SU-DHL-6 (cell line): Measurements from ENCODE around the gene DGKG.

ENCODE experiments used
- H2AFZ ChIP-seq: fragments of 200-600 bp; sonication (generic); 2 replicates; pipeline ENCODE4 v1.6.1; 2014; ENCODE audit warnings: low read depth, mild to moderate bottlenecking, moderate library complexity, mixed read lengths, antibody characterized with exemption, low read length; ENCODE audit not compliant: severe bottlenecking
- H3F3A ChIP-seq: fragments of 200-600 bp; shearing (Covaris generic); 2 replicates; pipeline ENCODE4 v1.6.0; 2016; ENCODE audit warnings: antibody characterized with exemption, mild to moderate bottlenecking; ENCODE audit not compliant: insufficient read depth
- H3K27ac ChIP-seq: fragments of 200-600 bp; sonication (generic); 2 replicates; pipeline ENCODE4 v1.5.1; 2016; ENCODE audit warnings: low read depth, mild to moderate bottlenecking, low read length, moderate library complexity, mixed read lengths
- H3K27me3 ChIP-seq: fragments of 200-600 bp; sonication (generic), shearing (Covaris generic); 2 replicates; pipeline ENCODE4 v1.6.0; 2014; ENCODE audit warnings: mild to moderate bottlenecking, low read length
- H3K36me3 ChIP-seq: fragments of 200-600 bp; sonication (generic); 2 replicates; pipeline ENCODE4 v1.6.1; 2014; ENCODE audit warnings: mild to moderate bottlenecking, low read length, mixed read lengths
- H3K4me2 ChIP-seq: fragments of 300-600, 200-600 bp; shearing (Covaris generic), sonication (generic); 2 replicates; pipeline ENCODE4 v1.6.0; 2014; ENCODE audit warnings: low read length, low read depth, mild to moderate bottlenecking; ENCODE audit not compliant: poor library complexity, severe bottlenecking
- H3K4me3 ChIP-seq: fragments of 200-600 bp; sonication (generic); 2 replicates; pipeline ENCODE4 v1.5.1; 2014; ENCODE audit warnings: antibody characterized with exemption, low read length, mild to moderate bottlenecking, mixed read lengths; ENCODE audit not compliant: insufficient read depth, poor library complexity, severe bottlenecking
- H3K79me2 ChIP-seq: fragments of 200-600 bp; sonication (generic); 2 replicates; pipeline ENCODE4 v1.6.1; 2014; ENCODE audit warnings: mild to moderate bottlenecking, low read length, moderate library complexity; ENCODE audit not compliant: insufficient read depth
- H3K9ac ChIP-seq: fragments of 200-600 bp; sonication (generic); 2 replicates; pipeline ENCODE4 v1.7.0; 2014; ENCODE audit warnings: mild to moderate bottlenecking, low read length
- H3K9me2 ChIP-seq: fragments of 200-600 bp; sonication (generic); replicated peaks from 2 replicates; pipeline ENCODE4 v1.6.1; 2014; ENCODE audit warnings: low read length; ENCODE audit not compliant: insufficient read depth
- H3K9me3 ChIP-seq: fragments of 200-600 bp; sonication (generic); 2 replicates; pipeline ENCODE4 v1.6.1; 2014; ENCODE audit warnings: low read length, mixed read lengths; ENCODE audit not compliant: insufficient read depth
- H4K20me1 ChIP-seq: fragments of 200-600 bp; sonication (generic); 2 replicates; pipeline ENCODE4 v1.6.1; 2014; ENCODE audit warnings: low read depth, mild to moderate bottlenecking, antibody characterized with exemption, low read length, moderate library complexity, mixed read lengths
- EZH2phosphoT487 ChIP-seq: fragments of 200-600 bp; sonication (generic), shearing (Covaris generic); conservative IDR thresholded peaks from 2 replicates; pipeline ENCODE4 v1.6.1; 2018; ENCODE audit warnings: mild to moderate bottlenecking, antibody characterized with exemption, low read length, moderate library complexity, mixed read lengths
- TF ChIP-seq, protein P1 (sequence below): fragments of 200-600 bp; sonication (generic); IDR thresholded peaks from one replicate; pipeline ENCODE4 v1.5.1; 2017; ENCODE audit warnings: antibody characterized with exemption, mild to moderate bottlenecking, low read length, moderate library complexity; ENCODE audit not compliant: insufficient read depth, poor library complexity, severe bottlenecking

The DGKG gene

DNA sequence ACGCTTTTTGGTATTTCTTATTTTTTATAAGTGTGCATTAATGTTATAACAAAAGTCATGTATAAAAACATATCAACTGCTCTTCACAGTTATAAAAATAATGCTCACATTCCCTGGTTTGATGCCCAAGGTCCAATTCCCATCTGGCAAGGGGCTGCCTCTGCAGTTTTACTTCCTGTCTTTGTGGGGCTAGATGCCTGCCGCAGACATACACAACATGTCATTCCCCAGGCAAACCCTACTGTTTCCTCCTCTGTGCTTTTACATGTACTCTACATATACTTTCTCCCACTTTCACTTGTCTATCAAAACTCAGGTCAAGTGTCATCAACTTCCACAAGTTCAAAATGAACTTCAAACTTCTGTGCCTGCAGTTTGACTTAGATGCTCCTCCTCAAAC, 192.7 kb downstream of the DGKG start:
- Histone ChIP-seq H3K27me3 (no peaks in the 10 kb centered on the region), H4K20me1 (no peaks in the 10 kb centered on the region), H3K9me2 (no peaks in the 10 kb centered on the region), H3K36me3 (no peaks in the 10 kb centered on the region), H3K9me3 (no peaks in the 10 kb centered on the region), H3F3A (no peaks in the 10 kb centered on the region), H3K4me2 (no peak overlapping the region), H3K79me2 (no peaks in the 10 kb centered on the region), H3K4me3 (no peak overlapping the region), H3K27ac (no peak overlapping the region), H3K9ac (no peak overlapping the region), H2AFZ (no peak overlapping the region)
- TF ChIP-seq, protein P1, sequence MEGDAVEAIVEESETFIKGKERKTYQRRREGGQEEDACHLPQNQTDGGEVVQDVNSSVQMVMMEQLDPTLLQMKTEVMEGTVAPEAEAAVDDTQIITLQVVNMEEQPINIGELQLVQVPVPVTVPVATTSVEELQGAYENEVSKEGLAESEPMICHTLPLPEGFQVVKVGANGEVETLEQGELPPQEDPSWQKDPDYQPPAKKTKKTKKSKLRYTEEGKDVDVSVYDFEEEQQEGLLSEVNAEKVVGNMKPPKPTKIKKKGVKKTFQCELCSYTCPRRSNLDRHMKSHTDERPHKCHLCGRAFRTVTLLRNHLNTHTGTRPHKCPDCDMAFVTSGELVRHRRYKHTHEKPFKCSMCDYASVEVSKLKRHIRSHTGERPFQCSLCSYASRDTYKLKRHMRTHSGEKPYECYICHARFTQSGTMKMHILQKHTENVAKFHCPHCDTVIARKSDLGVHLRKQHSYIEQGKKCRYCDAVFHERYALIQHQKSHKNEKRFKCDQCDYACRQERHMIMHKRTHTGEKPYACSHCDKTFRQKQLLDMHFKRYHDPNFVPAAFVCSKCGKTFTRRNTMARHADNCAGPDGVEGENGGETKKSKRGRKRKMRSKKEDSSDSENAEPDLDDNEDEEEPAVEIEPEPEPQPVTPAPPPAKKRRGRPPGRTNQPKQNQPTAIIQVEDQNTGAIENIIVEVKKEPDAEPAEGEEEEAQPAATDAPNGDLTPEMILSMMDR, result no peak
- TF ChIP-seq EZH2phosphoT487, result no peak

DNA sequence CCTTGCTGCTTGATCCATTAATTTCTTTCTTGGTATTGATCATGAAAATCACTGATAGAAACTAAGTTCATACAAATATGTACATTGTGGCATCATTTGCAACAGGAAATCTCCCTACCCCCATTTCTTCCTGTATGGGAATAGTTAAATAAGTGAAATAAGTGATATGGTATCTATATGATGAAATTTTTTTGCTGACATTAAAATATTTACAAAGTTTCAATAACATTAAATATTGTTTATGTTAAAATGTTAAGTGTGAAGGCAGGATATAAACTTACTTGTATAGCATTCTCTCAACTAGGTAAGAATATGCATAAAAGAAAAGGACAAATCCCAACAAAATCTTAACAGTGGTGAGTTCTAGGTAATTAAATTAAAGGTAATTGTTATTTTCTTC, 193.1 kb downstream of the DGKG start:
- H2AFZ ChIP-seq, result no peak overlapping the region
- no peak for TF ChIP-seq EZH2phosphoT487
- TF ChIP-seq, protein P1, result no peak

DNA sequence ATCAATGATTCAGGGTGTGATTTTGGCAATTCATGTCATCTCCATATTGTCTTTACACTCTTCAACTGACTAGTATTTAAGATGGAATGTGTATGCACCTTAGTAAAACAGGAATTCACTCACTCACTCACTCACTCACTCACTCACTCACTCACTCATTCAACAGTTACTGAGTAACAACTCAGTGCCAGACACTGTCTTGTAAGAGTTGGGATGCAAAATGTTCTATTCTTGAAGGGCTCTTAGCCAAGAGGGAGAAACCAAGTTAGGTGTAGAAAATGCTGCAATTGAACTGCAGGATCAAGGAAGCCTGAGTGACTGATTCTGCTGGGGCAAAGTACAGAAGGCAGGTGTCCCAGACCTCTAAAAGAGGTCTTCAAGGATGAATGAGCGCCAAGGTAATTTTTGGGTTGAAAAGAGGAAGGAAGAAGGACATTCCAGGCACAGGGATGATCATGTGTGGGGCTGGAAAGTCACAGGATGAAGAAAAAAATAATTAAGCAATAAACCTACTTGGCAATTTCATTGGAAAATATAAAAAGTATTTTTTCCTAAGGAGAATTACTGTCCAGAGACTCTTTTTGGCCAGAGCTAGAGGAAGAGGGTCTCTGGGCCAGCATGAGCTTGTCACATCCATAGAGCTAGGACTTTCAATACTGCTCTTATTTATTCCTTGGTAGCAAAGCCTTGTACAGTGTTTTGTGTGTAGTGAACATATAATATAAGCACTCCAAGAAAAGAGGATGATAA, 194.2 kb downstream of the DGKG start:
- no peaks in the 10 kb centered on the region for H3F3A ChIP-seq
- no peaks in the 10 kb centered on the region for H3K9me2 ChIP-seq
- no peak overlapping the region for H3K27ac ChIP-seq
- H4K20me1 ChIP-seq, result no peaks in the 10 kb centered on the region
- no peaks in the 10 kb centered on the region for H3K36me3 ChIP-seq
- H3K4me3 ChIP-seq, result no peak overlapping the region
- H3K27me3 ChIP-seq, result no peaks in the 10 kb centered on the region
- TF ChIP-seq EZH2phosphoT487, result no peak
- TF ChIP-seq, protein P1, result no peak
- H3K9me3 ChIP-seq, result no peaks in the 10 kb centered on the region
- H3K4me2 ChIP-seq, result no peak overlapping the region
- H3K9ac ChIP-seq, result no peak overlapping the region
- H3K79me2 ChIP-seq, result no peaks in the 10 kb centered on the region
- no peak overlapping the region for H2AFZ ChIP-seq

More for the DNA sequence above, 193.1 kb downstream of the DGKG start:
- Histone ChIP-seq H3K4me2 (no peak overlapping the region), H3K9me3 (no peaks in the 10 kb centered on the region), H4K20me1 (no peaks in the 10 kb centered on the region), H3F3A (no peaks in the 10 kb centered on the region), H3K79me2 (no peaks in the 10 kb centered on the region), H3K27me3 (no peaks in the 10 kb centered on the region), H3K9ac (no peak overlapping the region), H3K4me3 (no peak overlapping the region), H3K27ac (no peak overlapping the region), H3K36me3 (no peaks in the 10 kb centered on the region), H3K9me2 (no peaks in the 10 kb centered on the region)
